ENCODE results near the gene SEMA4D.

DNA sequence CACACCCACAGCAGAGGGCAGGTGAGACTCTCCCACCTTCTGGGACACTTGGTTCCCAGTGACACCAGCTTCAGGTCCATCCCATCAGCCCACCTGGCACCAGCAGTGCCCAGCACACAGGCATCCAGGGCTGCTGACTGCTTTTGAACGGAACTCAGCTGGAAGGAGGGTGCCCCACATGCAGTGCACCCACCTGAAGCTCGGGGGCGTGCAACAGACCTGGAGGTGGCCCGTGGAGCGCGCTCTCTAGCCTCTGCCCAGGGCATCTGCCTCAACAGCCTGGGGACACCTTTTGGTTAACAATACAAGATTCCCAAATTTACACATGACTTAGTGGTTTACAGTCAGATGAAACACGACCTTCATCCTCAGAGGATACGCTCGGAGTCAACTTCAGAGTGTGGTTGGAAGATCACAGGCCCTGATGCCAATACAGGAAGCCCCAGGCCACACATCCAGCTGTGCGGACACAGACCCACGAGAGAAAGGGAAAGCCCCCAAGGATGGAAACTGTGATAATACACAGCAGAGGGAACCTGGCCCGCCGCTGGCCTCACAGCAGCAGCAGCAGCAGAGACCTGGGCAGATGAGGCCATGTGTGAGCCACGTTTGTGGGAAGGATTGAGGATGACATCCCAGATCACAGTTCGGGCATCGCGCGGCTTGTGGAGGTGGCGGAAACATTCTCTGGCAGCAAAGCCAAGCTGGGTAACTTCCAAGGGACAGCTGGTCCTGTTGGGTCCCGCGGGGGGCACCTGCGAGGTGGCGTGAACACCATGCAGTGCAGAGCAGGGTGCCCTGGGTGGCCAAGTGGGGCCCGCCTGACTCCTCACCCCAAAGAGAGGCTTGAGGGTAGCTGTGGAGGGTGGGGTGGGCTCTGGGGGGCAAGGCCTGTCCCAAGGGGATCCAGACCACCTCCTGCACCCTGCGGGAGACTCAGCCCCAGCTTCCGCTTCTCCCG lies 115.6 kb downstream of the SEMA4D start:
- TF ChIP-seq YY1 (IDR thresholded peaks at IDR 0.05; ENCODE audit: insufficient read depth, insufficient read length) (no peak), SUZ12 (IDR thresholded peaks at IDR 0.05; ENCODE audit: extremely low read depth, insufficient read depth, insufficient read length) (no peak)

Data from NT2/D1 (cell line).